HG02610 (cell line): Measurements from ENCODE around the gene TRIM17.

Source experiments
- ATAC-seq: cut with Tn5 transposase; IDR thresholded peaks from one replicate; pipeline ENCODE4 v1.9.1; 2021; ENCODE audit warnings: mild to moderate bottlenecking, moderate library complexity; ENCODE audit not compliant: unreplicated experiment

Gene TRIM17

GRCh38 chr1:228359613-228360532, 56.8 kb downstream of the TRIM17 start:
- no peak for ATAC-seq

GRCh38 chr1:228358764-228359612, 57.7 kb downstream of the TRIM17 start:
- no peak for ATAC-seq

GRCh38 chr1:228358039-228358763, 58.5 kb downstream of the TRIM17 start:
- ATAC-seq, result no peak
